ENCODE measurements around the gene WDR64.
A peak's percentile ranks its signal among the peaks of the same experiment; 100 is the strongest.

WDR64 gene

DNA sequence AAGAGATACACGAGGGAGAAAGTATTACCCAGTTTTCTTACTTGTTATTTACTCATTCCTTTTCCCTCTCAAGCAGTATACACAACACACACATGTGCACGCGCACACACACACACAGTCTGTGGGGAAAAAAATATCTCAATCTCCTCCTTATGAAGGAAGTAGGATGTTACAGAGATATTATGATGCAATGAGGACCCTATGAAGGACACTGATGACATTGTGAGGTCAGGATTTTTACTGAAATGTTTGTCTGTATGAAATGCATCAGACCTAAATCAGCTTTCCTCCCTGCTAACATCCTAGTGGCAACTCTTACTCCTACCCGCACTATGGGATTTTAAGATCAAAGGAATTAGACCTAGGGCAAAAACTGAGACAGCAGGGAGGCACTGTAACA lies at the start of gene WDR64:
TSS of gene WDR64 (plus strand) at position 270 of the 400 bp plus-strand sequence. CDS start 204 bp downstream, outside the sequence.
- no peak for DNase-seq (ENCODE audit: low read depth)

DNA sequence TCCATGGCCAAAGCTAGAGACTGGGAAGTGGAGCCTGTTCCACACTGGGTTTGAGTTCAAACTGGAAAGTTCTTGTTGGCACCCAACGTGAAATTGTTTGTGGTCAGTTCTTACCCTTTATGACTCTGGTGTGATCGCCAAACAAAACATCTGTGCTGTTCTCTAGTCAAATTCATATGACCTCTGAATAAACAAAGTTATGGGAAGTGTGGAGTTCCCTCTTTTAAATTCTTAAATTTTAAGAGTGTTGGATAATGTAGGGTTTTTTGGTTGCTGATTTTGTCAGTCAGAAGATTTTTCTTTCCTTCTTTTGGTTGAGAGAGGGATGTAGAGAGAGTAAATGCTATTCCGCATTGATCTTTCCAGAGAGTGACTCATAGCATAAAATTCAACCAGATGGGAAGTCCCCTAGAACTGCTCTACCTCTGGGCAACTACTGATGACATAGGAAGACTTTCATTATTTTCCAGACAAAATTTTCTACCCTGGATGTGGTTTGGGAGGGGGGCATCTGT lies 48.3 kb upstream of the WDR64 start:
- DNase-seq (ENCODE audit: low read depth): peak; percentile 80

DNA sequence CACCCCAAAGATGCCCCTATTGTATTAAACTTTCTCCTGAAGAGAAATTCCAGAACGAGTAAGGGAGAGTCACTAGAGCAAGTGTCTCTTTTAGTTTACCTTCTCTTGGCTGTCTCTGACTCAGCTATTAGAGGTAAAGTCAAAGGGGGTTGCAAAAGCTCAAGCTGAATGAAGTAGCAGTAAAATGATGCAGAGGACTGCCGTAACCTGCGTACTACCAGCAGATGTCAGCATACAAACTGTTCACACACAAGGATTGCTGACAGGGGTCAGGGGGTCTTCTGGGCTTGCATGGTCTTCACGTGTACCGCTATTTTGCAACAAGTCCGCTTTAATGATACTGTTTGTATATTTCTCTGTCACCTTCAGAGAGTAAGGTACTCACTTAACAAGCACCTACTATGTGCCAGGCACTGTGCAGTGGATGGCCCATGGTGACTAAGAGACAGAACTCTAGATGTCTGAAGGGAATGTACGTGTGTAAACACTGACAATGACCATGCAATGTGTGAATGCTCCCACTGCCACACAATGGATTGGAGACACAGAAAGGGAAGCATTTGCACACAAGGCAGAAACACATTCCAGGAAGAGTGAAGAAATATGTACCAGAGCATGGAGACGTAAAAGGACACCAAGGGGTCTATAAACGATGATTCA lies 46.8 kb upstream of the WDR64 start:
- DNase-seq (ENCODE audit: low read depth): no peak

DNA sequence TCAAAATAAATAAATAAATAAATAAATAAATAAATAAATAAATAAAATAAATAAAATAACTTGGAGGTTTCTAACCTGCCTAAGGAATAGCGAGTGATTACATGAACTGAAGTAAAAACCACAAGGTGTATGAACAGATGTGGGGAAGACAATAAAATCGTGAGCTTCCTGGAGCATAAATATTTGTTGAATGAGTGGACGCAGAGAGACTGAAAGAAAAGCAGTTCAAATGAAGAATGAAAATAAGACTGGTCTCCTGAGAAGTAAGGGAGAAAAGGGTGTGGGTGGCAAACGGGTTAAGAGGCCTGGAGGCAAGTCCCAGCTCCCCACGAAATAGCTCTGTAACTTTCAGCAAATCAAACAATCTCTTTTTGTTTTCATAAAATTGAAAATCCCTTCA lies 45.5 kb upstream of the WDR64 start:
- no peak for DNase-seq (ENCODE audit: low read depth)

DNA sequence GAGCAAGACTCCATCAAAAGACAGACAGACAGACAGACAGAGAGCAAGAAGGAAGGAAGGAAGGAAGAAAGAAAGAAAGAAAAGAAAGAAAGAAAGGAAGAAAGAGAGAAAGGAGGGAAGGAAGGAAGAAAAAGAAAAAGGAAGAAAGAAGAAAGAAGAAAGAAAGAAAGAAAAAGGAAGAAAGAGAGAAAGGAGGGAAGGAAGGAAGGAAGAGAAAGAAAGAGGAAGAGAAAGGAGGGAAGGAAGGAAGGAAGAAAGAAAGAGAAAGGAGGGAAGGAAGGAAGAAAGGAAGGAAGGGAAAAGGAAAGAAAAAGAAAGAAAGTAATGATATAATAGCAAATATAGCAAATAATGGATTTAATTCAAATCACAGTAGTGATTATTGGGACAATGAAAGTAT lies 44.6 kb upstream of the WDR64 start:
- DNase-seq (ENCODE audit: low read depth): no peak

DNA sequence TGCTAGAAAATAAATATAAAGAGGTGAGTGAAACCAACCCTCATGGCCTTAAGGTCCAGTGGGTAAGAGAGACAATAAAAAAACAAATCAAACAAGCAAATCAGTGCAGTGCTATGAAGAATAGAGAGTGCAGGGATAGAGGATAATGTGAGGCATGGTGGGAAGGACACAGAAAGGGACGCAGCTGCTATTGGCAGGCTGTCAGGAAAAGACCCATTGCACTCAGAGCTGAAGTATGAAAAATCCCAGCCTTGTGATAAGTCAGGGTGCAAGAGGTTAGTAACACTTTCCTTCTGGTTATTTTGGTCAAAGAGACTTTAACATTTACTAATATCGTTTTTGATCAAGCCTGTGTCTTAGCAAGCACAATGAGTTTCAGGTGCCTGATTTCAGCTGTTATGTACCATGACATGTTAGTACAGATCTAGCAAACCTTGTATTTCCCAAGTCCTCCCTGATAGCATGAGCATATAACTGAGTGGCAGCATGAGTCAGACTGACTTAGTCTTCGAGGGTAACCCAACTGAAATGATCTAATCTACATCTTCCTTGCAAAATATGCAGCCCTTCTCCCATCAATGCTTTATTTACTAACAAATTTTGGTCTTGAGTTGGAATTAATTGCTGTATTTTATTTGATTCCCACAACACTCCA lies 43.6 kb upstream of the WDR64 start:
- no peak for DNase-seq (ENCODE audit: low read depth)

- DNase-seq (ENCODE audit: low read depth): peak; percentile 79
Observed at GRCh38 chr1:241610056-241610815, 41.8 kb upstream of the WDR64 start.

DNA sequence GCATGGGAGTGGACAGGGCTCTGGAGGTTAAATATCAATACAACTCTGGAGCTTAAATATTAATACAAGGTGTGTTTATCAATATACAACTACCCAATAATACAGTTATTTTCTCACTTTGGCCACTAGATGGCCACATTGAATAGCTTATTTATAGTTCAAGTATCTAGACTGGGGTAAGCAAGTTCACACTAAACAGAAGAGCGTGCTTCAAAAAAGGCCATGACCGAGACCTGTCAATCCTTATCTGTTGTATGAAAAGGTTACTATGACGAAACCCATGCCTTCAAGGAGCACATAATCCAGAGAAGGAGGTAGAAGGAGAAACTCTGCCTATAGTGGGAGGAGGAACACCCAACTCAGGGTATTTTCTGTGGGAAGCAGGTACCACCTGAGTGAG lies 41.0 kb upstream of the WDR64 start:
- DNase-seq (ENCODE audit: low read depth): peak; percentile 56

DNA sequence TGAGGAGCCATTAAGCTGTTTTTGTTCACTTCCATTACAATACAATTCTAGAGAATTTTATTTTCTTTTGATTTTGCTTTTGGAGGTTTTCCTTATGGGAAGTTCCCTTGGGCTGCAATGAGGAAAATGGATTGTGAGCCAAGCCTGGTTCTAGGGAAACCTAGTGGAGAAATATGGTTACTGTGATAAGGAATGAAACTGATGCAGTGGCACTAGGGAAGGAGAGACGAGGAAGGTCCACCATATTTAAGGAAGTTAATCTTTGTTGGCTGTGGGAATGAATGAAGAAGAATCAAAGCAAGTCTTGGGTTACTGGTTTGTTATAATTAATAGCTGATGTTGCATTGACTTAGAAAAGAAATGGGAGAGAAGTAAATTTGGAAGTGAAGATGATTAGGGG lies 40.3 kb upstream of the WDR64 start:
- no peak for DNase-seq (ENCODE audit: low read depth)

- DNase-seq (ENCODE audit: low read depth): peak; percentile 85
Observed at GRCh38 chr1:241612533-241613477, 39.3 kb upstream of the WDR64 start.

DNA sequence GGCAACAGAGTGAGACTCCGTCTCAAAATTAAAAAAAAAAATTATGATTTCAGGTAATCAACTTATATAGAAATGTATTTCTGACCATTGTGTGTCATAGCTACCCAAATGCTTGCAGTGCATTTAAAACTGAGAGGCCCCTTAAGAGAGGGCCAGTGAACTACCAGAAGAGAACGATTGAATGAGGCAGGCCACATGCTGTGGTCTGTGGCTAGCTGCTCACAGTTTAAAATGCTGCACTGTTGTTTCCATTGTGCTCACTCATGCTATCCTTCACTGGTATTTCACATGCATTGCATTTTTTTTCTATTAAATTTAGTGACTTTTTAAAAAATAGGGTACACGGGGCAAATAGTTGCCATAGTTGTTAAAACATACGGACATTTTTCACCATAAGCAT lies 37.9 kb upstream of the WDR64 start:
- no peak for DNase-seq (ENCODE audit: low read depth)

GRCh38 chr1:241614572-241614971 lies 37.5 kb upstream of the WDR64 start:
- DNase-seq (ENCODE audit: low read depth): no peak

GRCh38 chr1:241615043-241615974 lies 36.8 kb upstream of the WDR64 start:
- DNase-seq (ENCODE audit: low read depth): no peak

GRCh38 chr1:241617426-241617825 lies 34.7 kb upstream of the WDR64 start:
- no peak for DNase-seq (ENCODE audit: low read depth)

DNA sequence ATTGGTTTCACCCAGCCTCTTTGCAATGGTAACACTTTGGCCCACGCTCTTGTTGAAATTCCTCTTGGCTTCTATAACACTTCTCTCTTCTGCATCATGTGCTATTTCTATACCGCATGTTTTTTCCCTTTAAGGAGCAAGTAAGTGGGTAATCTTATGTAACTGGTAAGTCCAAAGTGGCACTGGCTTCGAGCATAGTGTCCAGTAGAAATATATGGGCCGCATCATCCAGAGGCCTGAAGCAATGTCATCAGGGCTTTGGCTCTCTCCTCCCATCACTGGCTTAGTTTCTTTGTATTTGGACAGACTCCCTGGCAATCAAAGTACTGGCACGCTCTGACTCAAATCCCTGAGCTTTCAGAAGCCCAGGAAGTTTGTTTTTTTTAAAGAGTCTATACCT lies 29.4 kb upstream of the WDR64 start:
- DNase-seq (ENCODE audit: low read depth): no peak

GRCh38 chr1:241624935-241625334 lies 27.1 kb upstream of the WDR64 start:
- DNase-seq (ENCODE audit: low read depth): no peak

GRCh38 chr1:241627453-241628259 lies 24.4 kb upstream of the WDR64 start:
- peak; percentile 52 for DNase-seq (ENCODE audit: low read depth)

- no peak for DNase-seq (ENCODE audit: low read depth)
Observed at GRCh38 chr1:241630005-241630404, 22.1 kb upstream of the WDR64 start.

DNA sequence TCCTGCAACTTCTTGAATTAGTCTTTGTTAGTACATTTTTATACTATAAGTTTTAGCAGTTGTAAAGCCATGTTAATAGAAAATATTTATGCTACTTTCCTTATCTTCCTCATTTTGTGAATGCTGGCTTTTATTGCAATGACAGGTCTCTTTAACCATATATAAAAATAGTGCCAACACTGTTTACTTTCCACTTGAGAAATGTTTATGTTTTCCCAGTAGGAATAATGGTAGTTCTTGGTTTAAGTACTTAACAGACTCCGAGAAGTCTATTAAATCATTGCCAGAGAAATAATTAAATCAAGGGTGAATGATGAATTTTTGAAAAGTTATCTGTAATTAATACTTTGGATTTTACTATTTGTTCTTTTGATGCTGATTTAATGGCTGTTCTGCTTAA lies 21.6 kb upstream of the WDR64 start:
- DNase-seq (ENCODE audit: low read depth): no peak

- DNase-seq (ENCODE audit: low read depth): no peak
Observed at GRCh38 chr1:241630899-241631298, 21.2 kb upstream of the WDR64 start.
